ENCODE measurements around the gene ZBTB16.

ZBTB16 gene

DNA sequence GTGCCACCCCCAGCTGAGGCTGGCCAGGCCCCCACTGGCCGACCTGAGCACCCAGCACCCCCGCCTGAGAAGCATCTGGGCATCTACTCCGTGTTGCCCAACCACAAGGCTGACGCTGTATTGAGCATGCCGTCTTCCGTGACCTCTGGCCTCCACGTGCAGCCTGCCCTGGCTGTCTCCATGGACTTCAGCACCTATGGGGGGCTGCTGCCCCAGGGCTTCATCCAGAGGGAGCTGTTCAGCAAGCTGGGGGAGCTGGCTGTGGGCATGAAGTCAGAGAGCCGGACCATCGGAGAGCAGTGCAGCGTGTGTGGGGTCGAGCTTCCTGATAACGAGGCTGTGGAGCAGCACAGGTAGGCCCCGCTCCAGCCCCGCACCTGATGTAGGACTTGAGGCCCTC, 4.7 kb downstream of the ZBTB16 start:
- ATAC-seq (ENCODE audit: insufficient read depth, low read depth) (no peak), DNase-seq (no peak)
- Histone ChIP-seq H3K4me3 (ENCODE audit: low read depth in 1 of 2, low read length in 2 of 2) (no peak overlapping the region), H3K9ac (ENCODE audit: low read depth, low read length) (no peak overlapping the region), H2AFZ (ENCODE audit: low read depth, low read length) (no peak overlapping the region), H3K9me3 (ENCODE audit: insufficient read depth, low read length, severe bottlenecking) (no peaks in the 10 kb centered on the region), H3K36me3 (ENCODE audit: insufficient read depth, low read length) (no peaks in the 10 kb centered on the region), H3K27ac (ENCODE audit: low read length) (no peak overlapping the region), H3K4me2 (ENCODE audit: insufficient read depth, low read length) (no peak overlapping the region), H3K79me2 (ENCODE audit: insufficient read depth, low read length) (no peaks in the 10 kb centered on the region), H3K4me1 (ENCODE audit: insufficient read depth, low read length) (no peaks in the 10 kb centered on the region), H4K20me1 (ENCODE audit: insufficient read depth, low read length) (no peaks in the 10 kb centered on the region), H3K27me3 (ENCODE audit: insufficient read depth, low read length, poor library complexity) (no peaks in the 10 kb centered on the region)
- TF ChIP-seq EZH2 (IDR thresholded peaks at IDR 0.05; ENCODE audit: borderline replicate concordance, low read depth, low read length, severe bottlenecking) = no peak
- TF ChIP-seq, protein P1, sequence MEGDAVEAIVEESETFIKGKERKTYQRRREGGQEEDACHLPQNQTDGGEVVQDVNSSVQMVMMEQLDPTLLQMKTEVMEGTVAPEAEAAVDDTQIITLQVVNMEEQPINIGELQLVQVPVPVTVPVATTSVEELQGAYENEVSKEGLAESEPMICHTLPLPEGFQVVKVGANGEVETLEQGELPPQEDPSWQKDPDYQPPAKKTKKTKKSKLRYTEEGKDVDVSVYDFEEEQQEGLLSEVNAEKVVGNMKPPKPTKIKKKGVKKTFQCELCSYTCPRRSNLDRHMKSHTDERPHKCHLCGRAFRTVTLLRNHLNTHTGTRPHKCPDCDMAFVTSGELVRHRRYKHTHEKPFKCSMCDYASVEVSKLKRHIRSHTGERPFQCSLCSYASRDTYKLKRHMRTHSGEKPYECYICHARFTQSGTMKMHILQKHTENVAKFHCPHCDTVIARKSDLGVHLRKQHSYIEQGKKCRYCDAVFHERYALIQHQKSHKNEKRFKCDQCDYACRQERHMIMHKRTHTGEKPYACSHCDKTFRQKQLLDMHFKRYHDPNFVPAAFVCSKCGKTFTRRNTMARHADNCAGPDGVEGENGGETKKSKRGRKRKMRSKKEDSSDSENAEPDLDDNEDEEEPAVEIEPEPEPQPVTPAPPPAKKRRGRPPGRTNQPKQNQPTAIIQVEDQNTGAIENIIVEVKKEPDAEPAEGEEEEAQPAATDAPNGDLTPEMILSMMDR (IDR thresholded peaks at IDR 0.05; ENCODE audit: borderline replicate concordance, extremely low read depth, low read length, poor library complexity, severe bottlenecking) = no peak

DNA sequence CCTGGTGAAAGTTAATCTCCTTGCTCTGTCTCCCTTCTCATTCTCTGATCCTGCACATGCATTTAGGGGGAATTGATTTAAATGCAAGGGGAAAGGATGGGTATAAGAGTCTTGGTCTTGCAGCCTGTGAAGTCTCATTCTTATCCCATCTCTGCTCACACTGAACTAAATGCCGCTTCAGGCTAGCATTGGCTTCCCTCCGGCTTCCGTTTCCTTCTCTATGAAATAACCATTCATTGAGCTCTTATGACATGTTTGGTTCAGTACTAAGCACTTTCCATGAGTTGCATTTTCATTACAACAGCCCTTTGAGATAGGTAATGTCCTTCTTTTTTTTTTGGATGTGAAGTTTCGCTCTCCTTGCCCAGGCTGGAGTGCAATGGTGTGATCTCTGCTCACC, 5.6 kb downstream of the ZBTB16 start:
- no peaks in the 10 kb centered on the region for H3K27me3 ChIP-seq (ENCODE audit: insufficient read depth, low read length, poor library complexity)
- H2AFZ ChIP-seq (ENCODE audit: low read depth, low read length) = no peak overlapping the region
- no peak for DNase-seq
- no peaks in the 10 kb centered on the region for H4K20me1 ChIP-seq (ENCODE audit: insufficient read depth, low read length)
- no peak overlapping the region for H3K4me3 ChIP-seq (ENCODE audit: low read depth in 1 of 2, low read length in 2 of 2)
- H3K27ac ChIP-seq (ENCODE audit: low read length) = no peak overlapping the region
- no peak overlapping the region for H3K9ac ChIP-seq (ENCODE audit: low read depth, low read length)
- no peaks in the 10 kb centered on the region for H3K4me1 ChIP-seq (ENCODE audit: insufficient read depth, low read length)
- no peaks in the 10 kb centered on the region for H3K9me3 ChIP-seq (ENCODE audit: insufficient read depth, low read length, severe bottlenecking)
- H3K79me2 ChIP-seq (ENCODE audit: insufficient read depth, low read length) = no peaks in the 10 kb centered on the region
- no peak for ATAC-seq (ENCODE audit: insufficient read depth, low read depth)
- TF ChIP-seq, protein P1 (IDR thresholded peaks at IDR 0.05; ENCODE audit: borderline replicate concordance, extremely low read depth, low read length, poor library complexity, severe bottlenecking) = no peak
- no peak for TF ChIP-seq EZH2 (IDR thresholded peaks at IDR 0.05; ENCODE audit: borderline replicate concordance, low read depth, low read length, severe bottlenecking)
- H3K36me3 ChIP-seq (ENCODE audit: insufficient read depth, low read length) = no peaks in the 10 kb centered on the region
- H3K4me2 ChIP-seq (ENCODE audit: insufficient read depth, low read length) = no peak overlapping the region

DNA sequence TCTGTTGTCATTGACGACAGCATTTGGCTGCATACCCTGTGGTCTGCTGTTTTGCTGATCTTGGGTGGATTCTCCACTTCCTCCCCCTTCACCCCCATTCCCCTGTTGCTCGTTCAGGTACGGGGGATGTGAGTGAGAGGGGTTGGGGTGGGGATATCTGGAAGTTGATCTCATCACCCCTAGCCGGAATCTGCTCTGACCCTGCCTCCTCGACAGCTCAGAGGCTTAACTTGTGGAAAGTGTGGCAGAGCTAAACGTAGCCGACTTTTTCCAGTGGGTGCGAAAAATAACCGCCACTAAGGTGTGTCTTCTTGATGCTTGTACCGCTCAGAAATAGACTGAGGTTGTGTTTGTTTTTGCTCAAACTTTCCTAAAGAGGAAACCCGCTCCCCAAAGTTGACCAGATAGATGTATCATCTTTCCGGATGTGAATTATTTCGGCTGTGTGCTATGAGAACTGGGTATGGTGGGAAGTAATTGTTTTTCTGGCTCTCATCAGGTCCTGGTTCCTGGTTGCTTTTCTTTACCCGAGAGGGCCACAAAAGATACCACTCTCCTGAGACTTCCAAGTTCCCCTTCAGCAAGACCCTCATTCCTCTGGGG, 6.6 kb downstream of the ZBTB16 start:
- Histone ChIP-seq H3K79me2 (ENCODE audit: insufficient read depth, low read length) (no peaks in the 10 kb centered on the region), H3K36me3 (ENCODE audit: insufficient read depth, low read length) (no peaks in the 10 kb centered on the region), H3K4me1 (ENCODE audit: insufficient read depth, low read length) (no peaks in the 10 kb centered on the region), H3K9ac (ENCODE audit: low read depth, low read length) (no peak overlapping the region), H3K27me3 (ENCODE audit: insufficient read depth, low read length, poor library complexity) (no peaks in the 10 kb centered on the region), H3K27ac (ENCODE audit: low read length) (no peak overlapping the region), H2AFZ (ENCODE audit: low read depth, low read length) (no peak overlapping the region), H4K20me1 (ENCODE audit: insufficient read depth, low read length) (no peaks in the 10 kb centered on the region), H3K4me2 (ENCODE audit: insufficient read depth, low read length) (no peak overlapping the region), H3K9me3 (ENCODE audit: insufficient read depth, low read length, severe bottlenecking) (no peaks in the 10 kb centered on the region), H3K4me3 (ENCODE audit: low read depth in 1 of 2, low read length in 2 of 2) (no peak overlapping the region)
- TF ChIP-seq EZH2 (IDR thresholded peaks at IDR 0.05; ENCODE audit: borderline replicate concordance, low read depth, low read length, severe bottlenecking) = no peak
- TF ChIP-seq, protein P1 (IDR thresholded peaks at IDR 0.05; ENCODE audit: borderline replicate concordance, extremely low read depth, low read length, poor library complexity, severe bottlenecking) = no peak
- DNase-seq (no peak), ATAC-seq (ENCODE audit: insufficient read depth, low read depth) (no peak)

Data from DND-41 (cell line).